ENCODE measurements around the gene ZFYVE16. TPM values are rescaled to one million over a fixed set of nuclear protein-coding genes. Genes with fewer than 3 reads are reported as not detected.

ZFYVE16 gene
- 15.1 and 16.6 TPM in 2 replicates for total RNA-seq

GRCh38 chr5:80407735-80408483, at the start of gene ZFYVE16:
TSS of gene ZFYVE16 (plus strand) at chr5:80408064. CDS start at chr5:80434148, 26,084 bp downstream.

GRCh38 chr5:80487829-80488721, 80.2 kb downstream of the ZFYVE16 start, which contains the start of gene FAM151B:
TSS of gene FAM151B (plus strand) at chr5:80488100. CDS start at chr5:80488124, 24 bp downstream.

Other genes starting within 250 kb of the ZFYVE16 start
- 28.7 and 33.7 TPM in 2 replicates for gene SERINC5, start 152.0 kb upstream of the ZFYVE16 start, total RNA-seq
- not detected in 2 replicates for gene SPZ1, start 88.1 kb upstream of the ZFYVE16 start, total RNA-seq
- gene FAM151B, start 80.0 kb downstream of the ZFYVE16 start, total RNA-seq, result 0.43 and 0.48 TPM in 2 replicates
- 0.96 TPM in 1 of 2 replicates, not detected in the other for gene ANKRD34B, start 162.2 kb downstream of the ZFYVE16 start, total RNA-seq
- gene MSH3, start 246.6 kb downstream of the ZFYVE16 start, total RNA-seq, result 9.6 and 14.7 TPM in 2 replicates
- 2.6 and 4.8 TPM in 2 replicates for gene DHFR, start 246.9 kb downstream of the ZFYVE16 start, total RNA-seq

Measured in tracheal epithelial cell (primary cell).